GM21528 (cell line): ENCODE data around the gene SNX32.
A peak's percentile ranks its signal among the peaks of the same experiment; 100 is the strongest.

Experiments
- ATAC-seq: cut with Tn5 transposase; IDR thresholded peaks from one replicate; pipeline ENCODE4 v1.9.1; 2021; ENCODE audit warnings: mild to moderate bottlenecking, moderate library complexity; ENCODE audit not compliant: unreplicated experiment, low FRiP score

SNX32 gene

DNA sequence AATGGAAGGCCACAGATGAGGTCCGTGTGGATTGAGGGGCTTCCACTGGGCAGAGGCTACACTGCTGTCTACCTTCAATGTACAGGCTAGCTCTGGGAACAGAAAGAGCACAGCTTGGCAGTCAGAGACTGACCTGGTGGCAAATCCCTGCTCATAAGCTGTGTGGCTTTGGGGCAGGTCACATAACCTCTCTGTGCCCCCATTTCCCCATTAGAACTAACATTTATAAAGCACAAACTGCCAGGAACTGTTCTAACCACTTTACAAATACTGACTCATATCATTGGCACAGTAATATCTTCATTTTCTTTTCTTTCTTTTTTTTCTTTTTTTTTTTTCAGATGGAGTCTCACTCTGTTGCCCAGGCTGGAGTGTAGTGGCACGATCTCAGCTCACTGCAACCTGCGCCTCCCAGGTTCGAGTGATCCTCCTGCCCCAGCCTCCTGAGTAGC lies 63.3 kb downstream of the SNX32 start:
- no peak for ATAC-seq

DNA sequence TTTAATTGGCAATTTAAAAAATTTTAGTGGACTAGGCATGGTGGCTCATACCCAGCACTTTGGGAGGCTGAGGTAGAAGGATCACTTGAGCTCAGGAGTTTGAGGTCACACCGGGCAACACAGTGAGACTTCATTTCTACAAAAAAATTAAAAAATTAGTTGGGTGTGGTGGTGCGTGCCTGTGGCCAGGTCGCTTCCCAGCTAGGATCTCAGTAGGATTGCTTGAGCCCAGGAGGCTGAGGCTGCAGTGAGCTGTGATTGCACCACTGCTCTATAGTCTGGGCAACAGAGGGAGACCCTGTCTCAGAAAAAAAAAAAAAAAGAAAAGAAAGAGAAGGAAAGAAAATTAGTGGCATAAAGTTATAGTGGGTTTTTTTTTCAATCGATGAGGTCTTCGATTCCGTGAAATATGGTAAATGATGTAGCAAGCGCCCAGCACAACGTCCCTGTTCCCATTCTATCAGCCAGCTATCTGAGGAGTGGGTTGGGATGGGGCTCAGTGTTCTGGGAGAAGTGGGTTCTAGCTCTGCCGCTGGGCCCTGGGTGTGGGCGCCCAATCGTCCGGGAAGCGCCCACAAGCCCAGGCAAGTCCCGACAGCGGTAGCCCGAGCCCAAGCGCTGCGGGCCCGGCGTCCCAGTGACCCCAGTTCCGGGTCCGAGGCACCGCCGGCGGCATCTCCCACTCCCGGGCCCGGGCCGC lies 65.0 kb downstream of the SNX32 start:
- ATAC-seq: no peak

DNA sequence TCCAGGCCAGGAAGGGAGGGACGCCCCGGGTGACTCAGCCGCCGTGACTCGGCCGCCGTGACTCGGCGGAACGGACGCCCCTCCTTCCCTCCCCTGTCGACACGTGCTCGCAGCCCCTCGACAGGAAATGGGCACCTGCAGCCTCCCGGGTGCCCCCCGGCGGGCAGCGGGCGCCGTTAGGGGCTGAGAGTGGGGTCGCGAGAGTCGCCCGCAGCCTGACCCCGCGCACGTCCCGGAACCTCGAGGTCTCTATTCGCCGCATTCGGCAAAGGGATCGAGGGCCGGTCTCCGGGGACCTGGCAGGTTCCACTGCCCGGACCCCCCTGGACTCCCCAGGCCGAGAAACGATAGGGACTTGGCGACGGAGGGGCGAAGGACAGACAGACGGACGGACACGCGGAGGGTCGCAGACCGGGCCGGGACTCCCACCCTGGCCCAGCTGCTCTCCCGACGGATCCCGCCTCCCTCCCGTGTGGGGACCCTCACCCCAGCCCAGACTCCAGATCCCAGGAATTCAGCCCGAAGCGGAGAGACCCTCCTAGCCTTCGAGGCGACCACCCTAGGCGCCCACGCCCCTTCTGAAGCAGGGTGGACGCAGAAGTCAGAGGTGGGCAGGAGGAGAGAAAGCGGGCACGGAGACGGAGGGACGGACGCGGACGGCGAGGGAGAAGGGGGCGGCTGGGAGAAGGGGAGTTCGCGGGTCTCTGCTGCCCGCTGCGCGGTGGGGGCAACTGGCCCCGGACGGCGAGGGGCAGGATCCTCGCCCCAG lies 65.8 kb downstream of the SNX32 start:
- no peak for ATAC-seq

DNA sequence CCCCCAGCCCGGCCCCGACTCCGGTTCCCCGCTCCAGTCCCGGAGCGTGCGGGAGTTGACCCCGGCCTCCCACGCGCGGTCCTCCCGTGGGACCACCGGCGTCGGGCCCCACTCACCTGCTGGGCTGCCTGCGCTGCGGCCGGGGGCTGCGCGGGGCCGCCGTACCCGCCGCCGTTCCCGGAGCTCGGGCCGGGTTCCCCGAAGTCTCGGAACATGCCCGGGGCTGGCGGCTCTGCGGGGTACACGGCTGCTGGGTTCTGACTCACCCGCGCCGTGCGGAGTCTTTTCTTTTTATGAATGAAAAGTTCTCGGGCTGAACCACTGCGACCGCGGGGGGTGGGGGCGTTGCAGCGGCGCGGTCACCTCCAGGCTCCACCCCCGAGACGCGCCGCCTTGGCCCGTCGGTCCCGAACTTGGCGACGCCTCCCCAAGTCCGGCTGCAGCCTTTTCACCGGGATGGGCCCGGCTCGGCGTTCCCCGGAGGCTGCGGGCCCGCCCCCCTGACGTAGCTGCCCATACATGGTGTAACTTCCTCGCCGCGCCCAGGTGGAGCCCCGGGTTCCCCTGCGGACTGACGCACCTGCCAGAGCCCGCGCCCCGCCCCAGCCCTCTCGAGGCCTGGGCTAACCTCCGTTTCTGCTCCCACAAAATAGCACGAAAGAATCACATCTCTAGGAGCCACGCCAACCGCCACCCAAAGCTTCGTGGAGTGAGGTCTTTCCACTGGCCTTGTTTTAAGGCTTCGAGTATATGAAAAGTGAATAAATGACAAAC lies 66.5 kb downstream of the SNX32 start, which contains the start of gene FOSL1:
TSS of gene FOSL1 (minus strand) at position 264 of the 774 bp plus-strand sequence. CDS start at position 215, 49 bp downstream.
- ATAC-seq: peak; percentile 64

DNA sequence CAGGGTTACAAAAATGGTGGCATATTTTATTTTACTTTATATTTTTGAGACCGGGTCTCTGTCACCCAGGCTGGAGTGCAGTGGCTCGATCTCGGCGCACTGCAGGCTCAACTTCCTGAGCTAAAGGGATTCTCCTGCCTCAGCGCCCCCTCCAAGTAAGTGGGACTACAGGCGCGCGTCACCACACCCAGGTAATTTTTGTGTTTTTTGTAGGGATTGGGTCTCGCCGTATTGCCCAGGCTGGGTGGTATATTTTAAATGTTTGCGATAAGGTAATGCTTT lies 67.1 kb downstream of the SNX32 start:
- no peak for ATAC-seq

- no peak for ATAC-seq
These were observed 69.3 kb downstream of the SNX32 start for GRCh38 chr11:65903068-65903481.
